GM06990 (cell line): ENCODE measurements around the gene TRIM69.
A peak's percentile ranks its signal among the peaks of the same experiment; 100 is the strongest.
"Not testable (repeated sequence)": the region's sequence is repeated elsewhere in the genome, so short reads cannot be mapped to it uniquely, and the experiment has no call there.

Experiments
- DNase-seq: peaks from one replicate; pipeline ENCODE4 v3.0.0-alpha.2; 2011; ENCODE audit not compliant: insufficient read length; ENCODE audit errors: extremely low read depth
- H3K27me3 ChIP-seq: replicated peaks from 2 replicates; pipeline ENCODE4 v1.6.0; 2011; ENCODE audit warnings: low read length; ENCODE audit not compliant: control insufficient read depth, insufficient read depth
- H3K36me3 ChIP-seq: 2 replicates; pipeline ENCODE4 v1.5.1; 2011; ENCODE audit warnings: low read length; ENCODE audit not compliant: control insufficient read depth, insufficient read depth
- H3K4me3 ChIP-seq: replicated peaks from 2 replicates; pipeline ENCODE4 v1.5.1; 2011; ENCODE audit warnings: low read depth, mild to moderate bottlenecking, control low read depth, low read length
- CTCF ChIP-seq: IDR thresholded peaks from 2 replicates; pipeline ENCODE4 v1.5.1; 2011; ENCODE audit warnings: low read length, control low read depth, mild to moderate bottlenecking, inconsistent platforms; ENCODE audit not compliant: insufficient read depth, poor library complexity, severe bottlenecking

The TRIM69 gene

GRCh38 chr15:44775953-44776352, 39.6 kb downstream of the TRIM69 start:
- TF ChIP-seq CTCF, result no peak
- Histone ChIP-seq H3K36me3 (no peaks in the 10 kb centered on the region), H3K4me3 (no peak overlapping the region), H3K27me3 (no peaks in the 10 kb centered on the region)
- DNase-seq, result no peak

- TF ChIP-seq CTCF, result no peak
- H3K36me3 ChIP-seq, result no peaks in the 10 kb centered on the region
- H3K4me3 ChIP-seq, result no peak overlapping the region
- no peaks in the 10 kb centered on the region for H3K27me3 ChIP-seq
- DNase-seq, result no peak
Measured at GRCh38 chr15:44779761-44780160, 43.4 kb downstream of the TRIM69 start.

- DNase-seq, result no peak
- no peak for TF ChIP-seq CTCF
- Histone ChIP-seq H3K27me3 (no peaks in the 10 kb centered on the region), H3K4me3 (no peak overlapping the region), H3K36me3 (no peaks in the 10 kb centered on the region)
Measured at GRCh38 chr15:44780608-44781007, 44.3 kb downstream of the TRIM69 start.

- no peak for DNase-seq
- no peak overlapping the region for H3K4me3 ChIP-seq
- no peaks in the 10 kb centered on the region for H3K36me3 ChIP-seq
- TF ChIP-seq CTCF, result no peak
- no peaks in the 10 kb centered on the region for H3K27me3 ChIP-seq
Measured at GRCh38 chr15:44781128-44781810, 44.9 kb downstream of the TRIM69 start.

GRCh38 chr15:44782516-44782915, 46.2 kb downstream of the TRIM69 start:
- TF ChIP-seq CTCF, result no peak
- Histone ChIP-seq H3K4me3 (no peak overlapping the region), H3K36me3 (no peaks in the 10 kb centered on the region), H3K27me3 (no peaks in the 10 kb centered on the region)
- no peak for DNase-seq

GRCh38 chr15:44784918-44785274, 48.6 kb downstream of the TRIM69 start:
- H3K36me3 ChIP-seq, H3K27me3 ChIP-seq, DNase-seq: not testable (repeated sequence)
- H3K4me3 ChIP-seq, result peak overlapping the region; percentile 66
